Epithelial cell of umbilical artery (primary cell): ENCODE measurements around the gene IFITM5. TPM values are rescaled to one million over a fixed set of nuclear protein-coding genes. Genes with fewer than 3 reads are reported as not detected.

Experiments used
- total RNA-seq: library from RNA; depleted of rRNA; stranded (reverse); fragments of >200 nt; gene quantifications from 2 replicates; pipeline ENCODE4 v1.2.3, GENCODE V29; 2014

The IFITM5 gene
- total RNA-seq, result not detected in 2 replicates

DNA sequence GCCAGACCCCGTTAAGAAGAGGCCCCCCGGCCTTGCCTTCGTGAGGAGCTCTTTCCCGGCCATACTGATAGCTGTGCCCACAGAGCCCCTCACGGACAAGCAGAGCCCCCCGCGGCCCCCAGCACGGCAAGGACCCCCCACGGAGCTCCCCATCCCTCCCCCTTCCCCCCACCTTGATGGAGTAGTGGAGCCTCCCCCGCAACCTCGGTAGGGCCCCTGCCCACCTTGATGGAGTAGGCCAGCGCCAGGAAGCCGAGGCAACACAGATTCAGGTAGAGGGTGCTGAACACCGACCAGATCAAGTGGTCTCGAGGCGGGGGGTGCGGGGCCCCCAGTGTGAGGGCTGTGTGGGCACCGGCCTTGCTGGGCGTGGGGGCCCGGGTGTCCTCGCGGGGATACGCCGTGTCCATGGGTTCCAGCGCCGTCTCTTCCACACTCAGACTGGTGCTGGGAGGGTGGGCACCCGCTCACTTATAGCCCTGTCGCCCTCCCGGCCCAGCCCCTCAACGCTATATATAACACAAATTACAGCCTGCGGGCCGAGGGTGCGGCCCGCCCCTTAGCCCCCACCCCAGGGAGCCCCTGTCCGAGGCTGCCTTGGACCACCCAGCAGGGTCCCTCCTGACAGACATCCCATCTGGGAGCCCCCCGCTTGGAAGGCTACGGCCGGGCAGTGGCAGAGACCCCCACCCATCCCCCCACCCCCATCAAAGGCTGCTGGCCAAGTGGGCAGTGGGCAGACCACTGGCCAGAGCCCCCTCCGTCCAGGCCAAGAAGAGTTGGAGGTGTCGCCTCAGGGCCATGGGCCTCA lies at the start of gene IFITM5:
Gene IFITM5 (minus strand): TSS at position 446 of the 811 bp plus-strand sequence. CDS start 36 bp downstream, at position 410.

DNA sequence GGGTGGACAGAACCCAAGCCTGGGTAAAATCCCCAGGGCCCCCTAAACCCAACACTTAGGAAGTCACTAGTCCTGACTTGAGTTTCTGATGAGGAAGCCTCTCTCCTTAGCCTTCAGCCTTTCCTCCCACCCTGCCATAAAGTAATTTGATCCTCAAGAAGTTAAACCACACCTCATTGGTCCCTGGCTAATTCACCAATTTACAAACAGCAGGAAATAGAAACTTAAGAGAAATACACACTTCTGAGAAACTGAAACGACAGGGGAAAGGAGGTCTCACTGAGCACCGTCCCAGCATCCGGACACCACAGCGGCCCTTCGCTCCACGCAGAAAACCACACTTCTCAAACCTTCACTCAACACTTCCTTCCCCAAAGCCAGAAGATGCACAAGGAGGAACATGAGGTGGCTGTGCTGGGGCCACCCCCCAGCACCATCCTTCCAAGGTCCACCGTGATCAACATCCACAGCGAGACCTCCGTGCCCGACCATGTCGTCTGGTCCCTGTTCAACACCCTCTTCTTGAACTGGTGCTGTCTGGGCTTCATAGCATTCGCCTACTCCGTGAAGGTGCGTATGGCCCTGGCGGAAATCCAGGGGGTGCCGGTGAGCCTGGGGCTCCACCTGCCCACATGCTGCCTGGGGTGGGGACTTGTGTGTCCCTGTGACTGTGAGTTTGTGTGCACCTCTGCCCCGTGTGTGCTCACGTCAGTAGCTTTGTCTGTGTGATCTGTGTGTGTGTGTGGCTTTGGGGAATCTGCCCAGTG lies 14.6 kb upstream of the IFITM5 start, which contains the start of gene IFITM1:
Gene IFITM1 (plus strand): TSS at position 254 of the 767 bp plus-strand sequence. CDS start 131 bp downstream, at position 385.

DNA sequence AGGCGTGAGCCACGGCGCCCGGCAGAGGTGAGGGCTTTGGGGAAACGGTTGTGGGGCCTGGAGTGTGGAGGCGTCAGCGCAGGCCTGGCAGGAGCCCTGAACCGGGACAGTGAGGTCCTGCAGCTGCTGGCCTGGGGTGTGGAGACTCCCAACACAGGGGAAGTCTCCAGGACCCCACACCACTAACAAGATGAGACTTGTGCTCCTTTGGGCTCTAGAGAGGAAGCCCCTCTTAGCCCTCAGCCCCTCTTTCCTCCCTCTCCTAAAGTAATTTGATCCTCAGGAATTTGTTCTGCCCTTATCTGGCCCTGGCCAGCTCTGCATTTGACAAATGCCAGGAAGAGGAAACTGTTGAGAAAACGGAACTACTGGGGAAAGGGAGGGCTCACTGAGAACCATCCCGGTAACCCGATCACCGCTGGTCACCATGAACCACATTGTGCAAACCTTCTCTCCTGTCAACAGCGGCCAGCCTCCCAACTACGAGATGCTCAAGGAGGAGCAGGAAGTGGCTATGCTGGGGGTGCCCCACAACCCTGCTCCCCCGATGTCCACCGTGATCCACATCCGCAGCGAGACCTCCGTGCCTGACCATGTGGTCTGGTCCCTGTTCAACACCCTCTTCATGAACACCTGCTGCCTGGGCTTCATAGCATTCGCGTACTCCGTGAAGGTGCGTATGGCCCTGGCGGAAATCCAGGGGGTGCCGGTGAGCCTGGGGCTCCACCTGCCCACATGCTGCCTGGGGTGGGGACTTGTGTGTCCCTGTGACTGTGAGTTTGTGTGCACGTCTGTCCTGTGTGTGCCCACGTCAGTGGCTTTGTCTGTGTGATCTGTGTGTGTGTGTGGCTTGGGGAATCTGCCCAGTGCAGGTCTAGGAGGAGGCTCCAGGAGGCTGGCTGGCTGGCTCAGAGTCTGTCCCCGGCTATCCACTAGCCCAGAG lies 8.7 kb upstream of the IFITM5 start, which contains the start of gene IFITM2:
Gene IFITM2 (plus strand): TSS at position 51 of the 943 bp plus-strand sequence. CDS start 377 bp downstream, at position 428.

DNA sequence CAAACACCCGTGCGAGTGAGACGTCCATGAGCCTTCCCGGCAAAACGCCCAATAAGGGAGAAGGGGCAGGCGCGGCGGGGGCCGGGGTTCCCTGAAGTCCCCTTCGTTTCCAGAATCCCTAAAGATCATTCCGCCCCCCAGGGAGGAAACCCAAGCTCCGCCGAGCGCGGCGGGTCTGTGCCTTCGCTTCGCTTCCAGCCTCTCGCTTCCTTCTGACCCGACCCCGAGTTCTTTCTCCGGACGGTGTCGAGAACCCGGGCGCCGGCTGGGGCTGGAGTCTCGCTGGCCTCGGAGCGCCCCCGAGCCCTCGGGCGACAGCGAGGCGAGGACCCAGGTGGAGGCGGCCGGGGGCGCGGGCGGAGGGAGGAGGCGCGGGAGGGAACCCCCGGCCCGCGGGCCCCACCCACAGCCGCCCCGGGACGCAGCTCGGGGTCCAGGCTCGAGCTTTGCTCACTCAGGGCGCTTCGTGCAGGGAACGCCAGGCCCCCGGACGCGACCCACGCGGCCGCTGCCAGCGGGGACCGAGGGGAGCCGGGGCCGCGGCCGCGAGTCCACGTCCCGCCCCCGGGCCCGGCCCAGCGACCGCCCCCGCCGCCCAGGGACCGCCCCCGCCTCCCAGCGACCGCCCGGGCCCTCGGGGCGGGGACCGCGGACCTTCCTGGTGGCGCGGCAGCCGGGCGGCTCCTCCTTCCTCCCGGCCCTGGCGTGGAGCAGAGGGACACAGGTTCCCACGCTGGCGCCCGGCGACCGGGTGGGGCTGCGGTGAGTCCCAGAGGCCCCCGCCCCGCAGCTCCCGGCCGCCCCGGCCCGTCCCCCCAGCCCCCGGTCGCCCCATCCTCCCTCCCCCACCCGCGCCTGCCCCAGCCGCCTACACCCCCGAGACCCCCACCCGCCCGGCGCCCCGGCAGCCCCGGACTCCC lies 10.6 kb downstream of the IFITM5 start, which contains the start of gene PGGHG:
Gene PGGHG (plus strand): TSS at position 649 of the 920 bp plus-strand sequence. CDS start 691 bp downstream, outside the sequence.

DNA sequence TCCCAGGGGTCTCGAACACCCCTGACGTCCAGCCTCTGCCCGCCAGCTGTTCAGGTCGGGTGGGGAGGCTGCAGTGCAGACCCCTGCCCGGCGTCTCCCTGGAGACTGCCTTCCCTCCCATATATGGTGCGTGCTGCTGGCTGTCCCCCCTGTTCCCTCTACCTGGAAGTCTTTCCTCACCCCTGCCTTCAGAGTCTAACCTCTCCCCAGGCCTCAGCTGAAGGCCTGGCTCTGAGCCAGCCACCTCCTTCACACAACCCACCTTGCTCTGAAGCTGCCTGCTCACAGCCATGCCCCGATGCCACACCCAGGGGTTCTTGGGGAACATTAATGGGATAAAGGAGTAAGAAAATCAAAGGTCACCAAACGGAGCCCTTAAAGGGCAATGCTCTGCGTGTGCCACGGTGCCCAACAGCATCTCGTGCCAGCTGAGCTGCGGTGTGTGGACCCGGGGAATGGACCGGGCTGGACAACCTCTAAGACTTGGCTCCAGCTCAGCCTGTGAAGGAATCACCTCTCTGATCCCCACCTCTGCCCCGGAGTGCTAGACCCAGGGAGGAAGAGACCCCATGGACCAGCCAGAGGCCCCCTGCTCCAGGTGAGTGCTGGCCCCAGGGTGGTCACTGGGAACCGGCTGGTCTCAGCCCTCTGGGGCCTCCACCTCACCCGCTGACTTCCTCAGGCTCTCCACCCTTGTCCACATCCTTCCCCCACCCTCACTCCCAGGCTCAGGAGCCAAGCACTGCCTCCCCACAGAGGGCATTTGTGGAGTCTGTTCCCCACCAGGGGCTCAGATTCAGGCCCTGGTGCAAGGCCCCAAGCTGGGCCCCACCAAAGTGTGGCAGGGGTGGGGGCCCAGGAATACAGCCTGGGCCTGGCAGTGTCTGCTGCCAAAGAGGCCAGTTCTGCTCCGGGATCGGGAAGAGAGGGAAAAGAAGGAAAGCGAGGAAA lies 21.1 kb downstream of the IFITM5 start, which contains the start of gene NLRP6:
Gene NLRP6 (plus strand): TSS at position 407 of the 951 bp plus-strand sequence. CDS start 163 bp downstream, at position 570.

Other genes with a start within 250 kb of the IFITM5 start
- gene SCGB1C1, start 106.4 kb downstream of the IFITM5 start, total RNA-seq, result not detected in 2 replicates
- gene BET1L, start 92.1 kb downstream of the IFITM5 start, total RNA-seq, result 11.4 and 12.0 TPM in 2 replicates
- gene RIC8A, start 91.8 kb downstream of the IFITM5 start, total RNA-seq, result 104 and 140 TPM in 2 replicates
- 5.2 and 5.9 TPM in 2 replicates for gene SIRT3, start 63.2 kb downstream of the IFITM5 start, total RNA-seq
- gene PSMD13, start 62.5 kb downstream of the IFITM5 start, total RNA-seq, result 212 and 331 TPM in 2 replicates
- not detected in 2 replicates for gene NLRP6, start 21.1 kb downstream of the IFITM5 start, total RNA-seq
- 10.4 and 10.8 TPM in 2 replicates for gene PGGHG, start 10.4 kb downstream of the IFITM5 start, total RNA-seq
- gene IFITM2, start 8.3 kb upstream of the IFITM5 start, total RNA-seq, result 24.0 and 41.9 TPM in 2 replicates
- gene IFITM1, start 14.5 kb upstream of the IFITM5 start, total RNA-seq, result 18.5 and 92.6 TPM in 2 replicates
- gene IFITM3, start 21.3 kb upstream of the IFITM5 start, total RNA-seq, result 25.3 and 49.7 TPM in 2 replicates
- gene B4GALNT4, start 70.0 kb upstream of the IFITM5 start, total RNA-seq, result 0.46 and 7.8 TPM in 2 replicates
- gene PKP3, start 94.7 kb upstream of the IFITM5 start, total RNA-seq, result 0.15 and 0.32 TPM in 2 replicates
- 28.1 and 43.2 TPM in 2 replicates for gene SIGIRR, start 115.5 kb upstream of the IFITM5 start, total RNA-seq
- gene ANO9, start 142.5 kb upstream of the IFITM5 start, total RNA-seq, result not detected in 2 replicates
- gene PTDSS2, start 150.8 kb upstream of the IFITM5 start, total RNA-seq, result 29.9 and 30.2 TPM in 2 replicates
- 167 and 236 TPM in 2 replicates for gene RNH1, start 207.7 kb upstream of the IFITM5 start, total RNA-seq
- 43.0 and 67.2 TPM in 2 replicates for gene HRAS, start 236.1 kb upstream of the IFITM5 start, total RNA-seq
- gene LRRC56, start 238.0 kb upstream of the IFITM5 start, total RNA-seq, result 0.30 and 0.32 TPM in 2 replicates